Panc1 (cell line): ENCODE measurements around the gene AKAP13. TPM values are rescaled to one million over a fixed set of nuclear protein-coding genes. Genes with fewer than 3 reads are reported as not detected.

Experiments
- ATAC-seq: fragments of 200-7000 bp; cut with Tn5 transposase; 2 replicates; pipeline ENCODE4 v1.9.1; 2020; ENCODE audit warnings: mild to moderate bottlenecking, moderate library complexity
- BruUV-seq: library from RNA; stranded (reverse); fragments of 400-500 nt; replicated peaks from 2 replicates; lab custom pipeline; 2021; lab: Mats Ljungman, UMichigan
- CTCF ChIA-PET: fragments of 300-600 bp; sonication (Branson Sonifier 250); formaldehyde crosslinking; loops from one replicate; lab custom pipeline; 2022; ENCODE audit warnings: antibody characterized with exemption; lab: Charles Lee
- POLR2A ChIA-PET: fragments of 300-600 bp; sonication (Branson Sonifier 250); formaldehyde crosslinking; loops from one replicate; lab custom pipeline; 2022; ENCODE audit warnings: antibody characterized with exemption; lab: Charles Lee
- DNase-seq: peaks from one replicate; pipeline ENCODE4 v3.0.0-alpha.2; 2010; ENCODE audit warnings: low read depth, low spot score
- H3K27ac ChIP-seq: 2 replicates; pipeline ENCODE4 v1.5.1; 2011; ENCODE audit warnings: mild to moderate bottlenecking, low read length, inconsistent platforms
- H3K27me3 ChIP-seq: fragments of 200-500 bp; sonication (Bioruptor generic); 2 replicates; pipeline ENCODE4 v1.6.0; 2014; ENCODE audit warnings: low read length, inconsistent platforms; ENCODE audit not compliant: control insufficient read depth, insufficient read depth
- H3K36me3 ChIP-seq: fragments of 200-500 bp; sonication (Bioruptor generic); 2 replicates; pipeline ENCODE4 v1.5.1; 2014; ENCODE audit warnings: inconsistent platforms, mild to moderate bottlenecking, low read length, moderate library complexity; ENCODE audit not compliant: control insufficient read depth, insufficient read depth
- H3K4me1 ChIP-seq: 2 replicates; pipeline ENCODE4 v1.5.1; 2011; ENCODE audit warnings: inconsistent platforms, mild to moderate bottlenecking, low read length, moderate library complexity; ENCODE audit not compliant: control insufficient read depth, insufficient read depth
- H3K4me3 ChIP-seq, 2 experiments: 2 replicates each; pipeline ENCODE4 v1.5.1; 2011 to 2012; ENCODE audit warnings: low read depth in 2 of 2, low read length in 2 of 2, mild to moderate bottlenecking in 2 of 2, inconsistent platforms in 1 of 2, moderate library complexity in 1 of 2
- H3K9me3 ChIP-seq: fragments of 200-500 bp; sonication (Bioruptor generic); 2 replicates; pipeline ENCODE4 v1.5.1; 2014; ENCODE audit warnings: low read depth, mild to moderate bottlenecking, inconsistent platforms, low read length, moderate library complexity; ENCODE audit not compliant: control insufficient read depth, insufficient read depth
- POLR2AphosphoS5 ChIP-seq: IDR thresholded peaks from 2 replicates; pipeline ENCODE4 v1.6.1; 2012; ENCODE audit warnings: mild to moderate bottlenecking, low read depth, low read length, moderate library complexity
- REST ChIP-seq, 2 experiments: IDR thresholded peaks; 2 replicates each; pipeline ENCODE4 v1.6.1; 2011 to 2012; ENCODE audit warnings: low read depth in 2 of 2, control low read depth in 1 of 2, low read length in 1 of 2, mild to moderate bottlenecking in 1 of 2, moderate library complexity in 1 of 2; ENCODE audit not compliant: insufficient read depth in 1 of 2
- SIN3A ChIP-seq: IDR thresholded peaks from 2 replicates; pipeline ENCODE4 v1.6.1; 2012; ENCODE audit warnings: low read depth, mild to moderate bottlenecking, low read length, moderate library complexity, borderline replicate concordance; ENCODE audit not compliant: insufficient read depth
- TCF7L2 ChIP-seq: IDR thresholded peaks from 2 replicates; pipeline ENCODE4 v1.6.1; 2011; ENCODE audit warnings: mild to moderate bottlenecking, low read depth, low read length, inconsistent platforms
- in situ Hi-C: cut with HindIII; loops from 2 replicates; pipeline ENCODE4 v1.10.0; 2016; ENCODE audit warnings: low sequenced_read_pairs, low pct_unique_long_range_greater_than_20kb
- intact Hi-C: fragments of 100-400 bp; cut with micrococcal nuclease; formaldehyde crosslinking; loops from one replicate; pipeline ENCODE4 v1.10.0; 2022; ENCODE audit not compliant: unreplicated experiment
- total RNA-seq: library from RNA; stranded (reverse); gene quantifications from one replicate; pipeline ENCODE4 v1.2.1, GENCODE V29; 2021; ENCODE audit not compliant: unreplicated experiment
- TF ChIP-seq, protein P1 (sequence below): fragments of 450-650 bp; IDR thresholded peaks from 2 replicates; pipeline ENCODE4 v1.5.1; 2017; ENCODE audit warnings: mild to moderate bottlenecking

AKAP13 gene
- total RNA-seq, 1 experiment from 2014 or later, result 94.2 TPM

- no TSS peak for BruUV-seq
- TF ChIP-seq POLR2AphosphoS5, result no peak
- TF ChIP-seq SIN3A, result no peak
- no peak for TF ChIP-seq REST (IDR thresholded peaks at IDR 0.05; ENCODE audit: insufficient read depth in 1 of 2, low read depth in 2 of 2, low read length in 1 of 2)
- TF ChIP-seq, protein P1, sequence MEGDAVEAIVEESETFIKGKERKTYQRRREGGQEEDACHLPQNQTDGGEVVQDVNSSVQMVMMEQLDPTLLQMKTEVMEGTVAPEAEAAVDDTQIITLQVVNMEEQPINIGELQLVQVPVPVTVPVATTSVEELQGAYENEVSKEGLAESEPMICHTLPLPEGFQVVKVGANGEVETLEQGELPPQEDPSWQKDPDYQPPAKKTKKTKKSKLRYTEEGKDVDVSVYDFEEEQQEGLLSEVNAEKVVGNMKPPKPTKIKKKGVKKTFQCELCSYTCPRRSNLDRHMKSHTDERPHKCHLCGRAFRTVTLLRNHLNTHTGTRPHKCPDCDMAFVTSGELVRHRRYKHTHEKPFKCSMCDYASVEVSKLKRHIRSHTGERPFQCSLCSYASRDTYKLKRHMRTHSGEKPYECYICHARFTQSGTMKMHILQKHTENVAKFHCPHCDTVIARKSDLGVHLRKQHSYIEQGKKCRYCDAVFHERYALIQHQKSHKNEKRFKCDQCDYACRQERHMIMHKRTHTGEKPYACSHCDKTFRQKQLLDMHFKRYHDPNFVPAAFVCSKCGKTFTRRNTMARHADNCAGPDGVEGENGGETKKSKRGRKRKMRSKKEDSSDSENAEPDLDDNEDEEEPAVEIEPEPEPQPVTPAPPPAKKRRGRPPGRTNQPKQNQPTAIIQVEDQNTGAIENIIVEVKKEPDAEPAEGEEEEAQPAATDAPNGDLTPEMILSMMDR, result no peak
- TF ChIP-seq TCF7L2, result no peak
- in situ Hi-C loops (no loop called here), intact Hi-C loops (no loop called here)
- Histone ChIP-seq H3K27ac (no peak overlapping the region), H3K4me1 (peaks cover 10% of the 10 kb centered on the region), H3K27me3 (no peaks in the 10 kb centered on the region), H3K36me3 (no peaks in the 10 kb centered on the region), H3K4me3 (no peak overlapping the region), H3K9me3 (no peaks in the 10 kb centered on the region)
- ATAC-seq (no peak), DNase-seq (no peak)
- POLR2A ChIA-PET, result no interaction called here
- CTCF ChIA-PET, result no interaction called here
These were observed 400.7 kb downstream of the AKAP13 start for GRCh38 chr15:85781099-85781498.

DNA sequence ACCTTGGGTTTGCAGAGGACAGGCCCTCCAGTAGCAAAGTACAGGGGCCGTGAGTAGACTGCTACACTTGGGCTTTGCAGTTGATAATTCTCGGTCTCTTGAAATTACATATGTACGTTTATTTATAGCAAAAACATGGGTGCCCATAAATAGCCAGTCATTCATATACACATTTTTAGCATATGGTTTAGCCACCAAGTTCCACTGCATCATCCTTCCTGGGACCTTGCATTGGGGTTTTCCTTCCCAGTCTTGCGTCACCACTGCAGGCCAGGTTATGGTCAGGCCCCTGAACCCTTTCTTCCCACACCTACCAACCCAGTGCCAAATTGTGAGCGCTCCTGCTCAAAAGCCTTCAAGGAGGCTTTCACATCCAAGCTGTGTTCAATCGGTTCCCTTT, 401.7 kb downstream of the AKAP13 start:
- H3K9me3 ChIP-seq, result no peaks in the 10 kb centered on the region
- H3K27me3 ChIP-seq, result no peaks in the 10 kb centered on the region
- intact Hi-C loops (no loop called here), in situ Hi-C loops (no loop called here)
- DNase-seq, result no peak
- H3K4me1 ChIP-seq, result peaks cover 16% of the 10 kb centered on the region
- ChIA-PET POLR2A (no interaction called here), CTCF (no interaction called here)
- H3K4me3 ChIP-seq, result no peak overlapping the region
- no peak for ATAC-seq
- TSS peak; percentile 63 for BruUV-seq
- H3K27ac ChIP-seq, result no peak overlapping the region
- TF ChIP-seq, protein P1, result no peak
- no peak for TF ChIP-seq REST (IDR thresholded peaks at IDR 0.05; ENCODE audit: insufficient read depth in 1 of 2, low read depth in 2 of 2, low read length in 1 of 2)
- no peak for TF ChIP-seq SIN3A
- no peak for TF ChIP-seq TCF7L2
- TF ChIP-seq POLR2AphosphoS5, result no peak
- H3K36me3 ChIP-seq, result no peaks in the 10 kb centered on the region
